Measurements from ENCODE around the gene LUZP1. TPM values are rescaled to one million over a fixed set of nuclear protein-coding genes. Genes with fewer than 3 reads are reported as not detected.
A peak's percentile ranks its signal among the peaks of the same experiment; 100 is the strongest.

LUZP1 gene
- total RNA-seq: 9.9 TPM

DNA sequence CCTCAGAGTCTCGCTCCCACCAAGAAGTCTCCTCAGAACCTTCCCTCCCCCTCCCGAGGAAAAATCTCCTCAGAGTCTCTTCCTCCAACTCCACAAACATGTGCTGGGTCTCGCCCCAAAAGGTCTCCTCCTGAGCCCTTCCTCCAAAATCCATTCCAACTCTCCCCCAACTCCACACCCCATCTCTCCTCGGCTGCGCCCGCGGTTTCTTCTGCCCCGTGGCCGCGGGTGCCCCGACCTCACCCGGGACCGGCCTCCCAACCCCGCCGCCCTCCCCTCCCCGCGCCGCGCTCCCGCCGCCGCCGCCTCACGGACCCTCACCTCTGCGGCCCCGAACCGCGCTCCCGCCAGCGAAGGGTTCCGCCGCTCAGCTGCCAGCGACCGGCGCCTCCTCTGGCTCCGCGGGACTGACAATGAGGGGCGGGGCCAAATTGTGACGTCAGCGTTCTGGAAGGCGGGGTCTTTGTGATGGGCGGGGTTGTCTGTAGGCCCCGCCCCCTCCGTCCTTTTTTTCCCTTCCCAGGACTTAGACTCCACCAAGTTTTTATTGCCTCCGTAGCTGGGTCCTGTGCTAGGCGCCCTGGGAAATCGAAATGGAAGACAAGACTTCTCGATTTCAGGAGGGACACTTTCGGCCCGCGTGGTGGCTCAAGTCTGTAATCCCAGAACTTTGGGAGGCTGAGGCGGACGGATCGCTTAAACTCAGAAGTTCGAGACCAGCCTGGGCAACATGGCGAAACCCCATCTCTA is at the start of gene LUZP1:
LUZP1 (minus strand) TSS at position 412 of the 750 bp plus-strand sequence.
- Histone ChIP-seq H3K9me3 (ENCODE audit: control insufficient read depth in 3 of 3, low read length in 3 of 3) (no peaks in the 10 kb centered on the region), H3K4me3 (ENCODE audit: low read length in 3 of 3) (peak within 1 kb of the TSS; percentile 78 to 90 (median 83)), H3K36me3 (ENCODE audit: control insufficient read depth in 3 of 3, insufficient read depth in 3 of 3, low read length in 3 of 3) (no peaks in the 10 kb centered on the region), H3K27me3 (ENCODE audit: control insufficient read depth in 3 of 3, insufficient read depth in 3 of 3, low read length in 3 of 3) (no peaks in the 10 kb centered on the region), H3K9ac (ENCODE audit: low read depth in 1 of 3, low read length in 3 of 3) (peak within 1 kb of the TSS; percentile 76 to 78 (median 76)), H3K4me1 (ENCODE audit: control insufficient read depth in 3 of 3, insufficient read depth in 3 of 3, low read length in 3 of 3) (peaks cover 10 to 14% (median 14%) of the 10 kb centered on the region in 3 donors), H3K27ac (ENCODE audit: low read depth, low read length) (peak within 1 kb of the TSS; percentile 85)

DNA sequence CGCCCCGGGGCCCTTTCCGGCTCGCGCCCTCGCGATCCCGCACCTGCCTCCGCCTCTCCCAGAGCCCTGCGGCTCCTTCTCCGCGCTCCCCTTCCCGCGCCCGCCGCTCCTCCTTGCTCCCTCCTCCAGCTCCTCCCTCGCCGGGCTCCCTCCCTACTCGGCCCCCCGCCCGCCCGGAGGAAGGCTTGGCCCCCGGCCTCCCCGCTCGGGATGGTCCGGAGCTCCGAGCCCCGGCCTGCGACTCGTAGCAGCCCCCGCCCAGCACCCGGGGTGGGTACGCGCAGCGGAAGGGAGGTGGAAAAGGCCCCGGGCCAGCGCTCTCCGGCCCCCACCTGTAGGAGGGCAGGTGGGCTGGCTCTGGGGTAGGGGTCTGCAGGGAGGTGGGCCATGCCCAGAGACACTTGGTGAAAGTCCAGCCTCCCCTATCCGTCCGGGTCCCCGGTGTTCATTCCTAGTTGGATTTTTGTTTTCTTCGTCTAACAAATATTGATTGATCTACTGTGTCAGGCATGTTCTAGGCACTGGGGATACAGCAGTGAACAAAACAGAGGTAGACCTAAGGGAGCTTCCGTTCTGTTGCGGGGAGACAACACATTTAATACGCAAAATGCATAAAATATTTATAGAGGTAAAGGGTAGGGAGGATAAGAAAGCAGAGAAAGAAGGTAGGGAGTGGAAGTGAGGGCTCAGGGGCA is 48.9 kb upstream of the LUZP1 start, which contains the start of gene HTR1D:
HTR1D (minus strand) TSS at position 82 of the 695 bp plus-strand sequence. CDS start 23,283 bp downstream, outside the sequence.
- Histone ChIP-seq H3K4me3 (ENCODE audit: low read length in 3 of 3) (peak within 1 kb of the TSS in 1 of 3 donors; percentile 35), H3K9me3 (ENCODE audit: control insufficient read depth in 3 of 3, low read length in 3 of 3) (no peaks in the 10 kb centered on the region), H3K9ac (ENCODE audit: low read depth in 1 of 3, low read length in 3 of 3) (no peak within 1 kb of the TSS), H3K27me3 (ENCODE audit: control insufficient read depth in 3 of 3, insufficient read depth in 3 of 3, low read length in 3 of 3) (peaks cover 37 to 48% (median 41%) of the 10 kb centered on the region in 3 donors), H3K4me1 (ENCODE audit: control insufficient read depth in 3 of 3, insufficient read depth in 3 of 3, low read length in 3 of 3) (peaks cover 0 to 7% (median 3%) of the 10 kb centered on the region in 3 donors), H3K36me3 (ENCODE audit: control insufficient read depth in 3 of 3, insufficient read depth in 3 of 3, low read length in 3 of 3) (no peaks in the 10 kb centered on the region), H3K27ac (ENCODE audit: low read depth, low read length) (no peak within 1 kb of the TSS)

DNA sequence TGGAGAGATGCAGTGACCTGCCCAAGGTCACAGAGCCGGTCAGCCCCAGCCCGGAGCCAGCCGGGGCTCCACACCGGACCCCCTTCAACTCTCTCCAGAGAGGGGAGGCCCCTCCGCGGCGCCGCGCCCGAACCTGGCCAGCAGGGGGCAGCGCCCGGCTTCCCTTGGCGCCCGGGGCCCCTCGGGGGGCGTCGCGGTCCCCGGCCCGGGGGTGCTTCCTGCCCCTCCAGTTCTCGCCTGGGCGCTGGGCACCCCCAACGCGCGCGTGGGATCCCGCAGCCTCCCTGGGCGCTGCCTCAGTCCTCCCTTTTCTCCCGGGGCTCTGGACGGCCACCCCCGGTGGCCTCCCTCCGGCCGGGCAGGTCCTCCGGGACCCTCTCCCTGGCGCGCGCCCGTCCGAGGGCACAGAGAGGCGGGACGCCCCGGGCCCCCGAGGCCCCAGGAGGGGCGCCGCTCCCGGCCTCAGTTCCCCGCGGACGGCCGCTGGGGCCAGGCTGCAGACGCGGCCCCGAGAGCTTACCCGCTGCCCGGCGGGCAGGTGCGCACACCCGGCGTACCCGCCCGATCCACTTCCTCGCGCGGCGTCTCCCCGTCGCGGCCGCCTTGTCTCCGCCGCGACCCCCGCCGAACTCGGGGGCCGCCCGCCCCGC is 48.2 kb upstream of the LUZP1 start:
- Histone ChIP-seq H3K9ac (ENCODE audit: low read depth in 1 of 3, low read length in 3 of 3) (no peak overlapping the region), H3K9me3 (ENCODE audit: control insufficient read depth in 3 of 3, low read length in 3 of 3) (no peaks in the 10 kb centered on the region), H3K27me3 (ENCODE audit: control insufficient read depth in 3 of 3, insufficient read depth in 3 of 3, low read length in 3 of 3) (peaks cover 43 to 52% (median 46%) of the 10 kb centered on the region in 3 donors), H3K27ac (ENCODE audit: low read depth, low read length) (no peak overlapping the region), H3K4me1 (ENCODE audit: control insufficient read depth in 3 of 3, insufficient read depth in 3 of 3, low read length in 3 of 3) (peaks cover 0 to 7% (median 3%) of the 10 kb centered on the region in 3 donors), H3K36me3 (ENCODE audit: control insufficient read depth in 3 of 3, insufficient read depth in 3 of 3, low read length in 3 of 3) (no peaks in the 10 kb centered on the region), H3K4me3 (ENCODE audit: low read length in 3 of 3) (peak overlapping the region in 1 of 3 donors; percentile 35)

DNA sequence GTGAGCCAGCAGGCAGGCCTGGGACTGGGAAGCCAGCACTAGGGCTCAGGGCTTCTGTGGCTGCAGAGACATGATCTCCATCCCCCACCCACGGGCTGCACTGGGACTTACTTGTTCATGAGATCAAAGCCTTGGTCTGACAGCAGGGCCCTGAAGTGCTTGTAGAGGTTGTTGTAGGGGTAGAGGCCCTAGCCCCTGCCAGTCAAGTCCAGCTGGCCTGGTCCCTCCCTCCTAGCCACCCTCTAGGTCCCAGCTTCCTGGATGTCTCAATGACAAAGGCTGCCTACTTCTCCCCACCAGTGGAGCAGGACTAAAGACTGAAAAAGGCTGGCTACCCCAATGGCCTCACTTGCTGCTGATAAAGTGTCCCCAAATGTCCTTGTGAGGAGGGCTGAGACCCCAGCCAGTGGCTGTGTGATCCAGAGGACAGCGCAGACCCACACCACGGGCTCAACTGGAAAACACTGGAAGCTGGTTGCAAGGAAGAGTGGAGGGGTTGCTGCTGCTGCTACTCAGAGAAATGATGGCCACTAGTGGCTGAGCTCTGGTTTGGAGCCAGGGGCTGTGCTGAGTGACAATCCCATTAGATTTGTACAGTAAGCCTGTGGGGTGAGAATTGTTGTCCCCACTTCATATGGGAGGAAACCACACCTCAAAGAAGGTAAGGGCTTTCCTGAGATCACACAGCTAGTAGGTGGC is 47.2 kb upstream of the LUZP1 start:
- Histone ChIP-seq H3K4me3 (ENCODE audit: low read length in 3 of 3) (no peak overlapping the region), H3K9ac (ENCODE audit: low read depth in 1 of 3, low read length in 3 of 3) (no peak overlapping the region), H3K4me1 (ENCODE audit: control insufficient read depth in 3 of 3, insufficient read depth in 3 of 3, low read length in 3 of 3) (peaks cover 0 to 7% (median 3%) of the 10 kb centered on the region in 3 donors), H3K27me3 (ENCODE audit: control insufficient read depth in 3 of 3, insufficient read depth in 3 of 3, low read length in 3 of 3) (peaks cover 44 to 50% (median 50%) of the 10 kb centered on the region in 3 donors), H3K9me3 (ENCODE audit: control insufficient read depth in 3 of 3, low read length in 3 of 3) (no peaks in the 10 kb centered on the region), H3K27ac (ENCODE audit: low read depth, low read length) (no peak overlapping the region), H3K36me3 (ENCODE audit: control insufficient read depth in 3 of 3, insufficient read depth in 3 of 3, low read length in 3 of 3) (no peaks in the 10 kb centered on the region)

DNA sequence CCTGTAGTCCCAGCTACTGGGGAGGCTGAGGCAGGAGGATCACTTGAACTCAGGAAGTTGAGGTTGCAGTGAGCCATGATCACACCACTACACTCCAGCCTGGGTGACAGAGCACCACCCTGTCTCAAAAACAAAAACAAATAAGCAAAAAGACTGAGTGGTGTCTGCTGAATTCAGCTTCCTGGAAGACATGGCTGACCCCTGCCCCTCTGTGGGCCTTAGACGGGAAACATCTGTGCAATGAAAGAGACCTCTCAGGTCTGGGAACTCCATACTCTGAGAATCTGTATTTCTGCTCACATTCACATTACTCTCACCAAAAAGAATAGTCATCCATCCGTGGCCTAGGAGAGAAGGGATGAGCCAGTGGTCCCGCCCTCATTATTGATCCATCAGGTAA is 46.6 kb upstream of the LUZP1 start:
- peaks cover 44 to 51% (median 49%) of the 10 kb centered on the region in 3 donors for H3K27me3 ChIP-seq (ENCODE audit: control insufficient read depth in 3 of 3, insufficient read depth in 3 of 3, low read length in 3 of 3)
- no peak overlapping the region for H3K27ac ChIP-seq (ENCODE audit: low read depth, low read length)

DNA sequence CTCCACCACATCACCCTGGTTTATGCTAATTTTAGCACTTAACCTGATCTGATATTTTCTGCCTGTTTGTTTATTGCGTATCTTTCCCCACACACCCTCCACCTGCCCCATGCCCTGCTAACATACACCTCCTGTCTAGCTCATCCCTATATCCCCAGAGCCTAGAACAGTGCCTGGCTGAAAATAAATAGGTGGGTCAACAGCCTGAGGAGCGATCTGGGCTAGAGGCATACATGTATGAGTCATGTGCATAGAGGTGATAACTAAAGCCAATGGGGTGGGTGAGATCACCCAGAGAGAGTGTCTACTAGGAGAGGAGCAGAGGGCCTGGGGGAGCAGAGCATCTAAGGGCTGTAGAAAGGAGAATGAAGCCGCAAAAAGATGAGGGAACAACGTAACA is 46.0 kb upstream of the LUZP1 start:
- peaks cover 44 to 51% (median 45%) of the 10 kb centered on the region in 3 donors for H3K27me3 ChIP-seq (ENCODE audit: control insufficient read depth in 3 of 3, insufficient read depth in 3 of 3, low read length in 3 of 3)
- H3K27ac ChIP-seq (ENCODE audit: low read depth, low read length): no peak overlapping the region
- H3K9me3 ChIP-seq (ENCODE audit: control insufficient read depth in 3 of 3, low read length in 3 of 3): no peaks in the 10 kb centered on the region
- H3K4me3 ChIP-seq (ENCODE audit: low read length in 3 of 3): no peak overlapping the region
- H3K36me3 ChIP-seq (ENCODE audit: control insufficient read depth in 3 of 3, insufficient read depth in 3 of 3, low read length in 3 of 3): no peaks in the 10 kb centered on the region
- no peak overlapping the region for H3K9ac ChIP-seq (ENCODE audit: low read depth in 1 of 3, low read length in 3 of 3)
- peaks cover 0 to 7% (median 3%) of the 10 kb centered on the region in 3 donors for H3K4me1 ChIP-seq (ENCODE audit: control insufficient read depth in 3 of 3, insufficient read depth in 3 of 3, low read length in 3 of 3)

More for the DNA sequence above, 46.6 kb upstream of the LUZP1 start:
- H3K4me3 ChIP-seq (ENCODE audit: low read length in 3 of 3): no peak overlapping the region
- no peaks in the 10 kb centered on the region for H3K36me3 ChIP-seq (ENCODE audit: control insufficient read depth in 3 of 3, insufficient read depth in 3 of 3, low read length in 3 of 3)
- H3K4me1 ChIP-seq (ENCODE audit: control insufficient read depth in 3 of 3, insufficient read depth in 3 of 3, low read length in 3 of 3): peaks cover 0 to 7% (median 3%) of the 10 kb centered on the region in 3 donors
- H3K9ac ChIP-seq (ENCODE audit: low read depth in 1 of 3, low read length in 3 of 3): no peak overlapping the region
- no peaks in the 10 kb centered on the region for H3K9me3 ChIP-seq (ENCODE audit: control insufficient read depth in 3 of 3, low read length in 3 of 3)

DNA sequence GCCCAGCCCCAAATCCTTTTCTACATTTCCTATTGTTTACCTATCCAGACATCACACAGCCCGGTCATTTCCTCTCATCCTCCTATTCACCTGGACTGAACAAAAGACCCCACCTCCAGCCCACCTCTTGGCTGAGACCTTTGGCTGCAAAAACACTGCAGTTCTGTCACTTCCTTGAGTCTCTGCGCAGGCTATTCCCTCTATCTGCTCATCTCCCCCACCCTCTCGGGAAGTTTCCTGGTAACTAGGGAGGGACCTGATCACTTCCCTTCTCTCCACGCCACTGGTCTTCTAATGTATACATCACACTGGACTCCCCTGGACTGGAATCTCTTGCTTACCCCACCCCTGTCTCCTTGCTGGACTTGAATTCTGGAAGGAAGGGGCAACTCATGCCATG is 43.3 kb upstream of the LUZP1 start:
- Histone ChIP-seq H3K36me3 (ENCODE audit: control insufficient read depth in 3 of 3, insufficient read depth in 3 of 3, low read length in 3 of 3) (no peaks in the 10 kb centered on the region), H3K27me3 (ENCODE audit: control insufficient read depth in 3 of 3, insufficient read depth in 3 of 3, low read length in 3 of 3) (peaks cover 24 to 41% (median 26%) of the 10 kb centered on the region in 3 donors), H3K9ac (ENCODE audit: low read depth in 1 of 3, low read length in 3 of 3) (no peak overlapping the region), H3K4me1 (ENCODE audit: control insufficient read depth in 3 of 3, insufficient read depth in 3 of 3, low read length in 3 of 3) (peaks cover 0 to 7% (median 3%) of the 10 kb centered on the region in 3 donors), H3K4me3 (ENCODE audit: low read length in 3 of 3) (no peak overlapping the region), H3K9me3 (ENCODE audit: control insufficient read depth in 3 of 3, low read length in 3 of 3) (no peaks in the 10 kb centered on the region), H3K27ac (ENCODE audit: low read depth, low read length) (no peak overlapping the region)

DNA sequence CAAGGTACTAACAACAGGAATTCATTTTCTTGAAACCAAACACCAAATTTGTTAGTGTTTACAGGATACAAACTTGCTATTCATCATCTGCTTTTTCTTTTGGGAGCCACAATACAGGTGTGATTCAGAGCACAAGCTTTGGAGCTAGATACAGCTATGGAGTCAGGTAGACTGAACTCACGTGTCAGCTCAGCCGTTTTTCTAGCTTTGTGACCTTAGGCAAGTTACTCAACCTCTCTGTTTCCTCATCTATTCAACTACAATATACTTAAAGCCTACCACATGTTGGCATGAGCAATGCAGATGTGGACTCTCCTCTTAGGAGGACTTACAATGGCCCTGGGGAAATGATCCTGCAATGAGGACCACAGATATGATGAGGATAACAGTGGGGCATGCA is 42.3 kb upstream of the LUZP1 start:
- no peaks in the 10 kb centered on the region for H3K9me3 ChIP-seq (ENCODE audit: control insufficient read depth in 3 of 3, low read length in 3 of 3)
- H3K4me1 ChIP-seq (ENCODE audit: control insufficient read depth in 3 of 3, insufficient read depth in 3 of 3, low read length in 3 of 3): peaks cover 0 to 7% (median 3%) of the 10 kb centered on the region in 3 donors
- no peaks in the 10 kb centered on the region for H3K36me3 ChIP-seq (ENCODE audit: control insufficient read depth in 3 of 3, insufficient read depth in 3 of 3, low read length in 3 of 3)
- H3K27me3 ChIP-seq (ENCODE audit: control insufficient read depth in 3 of 3, insufficient read depth in 3 of 3, low read length in 3 of 3): peaks cover 14 to 35% (median 16%) of the 10 kb centered on the region in 3 donors
- H3K27ac ChIP-seq (ENCODE audit: low read depth, low read length): no peak overlapping the region
- H3K4me3 ChIP-seq (ENCODE audit: low read length in 3 of 3): no peak overlapping the region
- H3K9ac ChIP-seq (ENCODE audit: low read depth in 1 of 3, low read length in 3 of 3): no peak overlapping the region

DNA sequence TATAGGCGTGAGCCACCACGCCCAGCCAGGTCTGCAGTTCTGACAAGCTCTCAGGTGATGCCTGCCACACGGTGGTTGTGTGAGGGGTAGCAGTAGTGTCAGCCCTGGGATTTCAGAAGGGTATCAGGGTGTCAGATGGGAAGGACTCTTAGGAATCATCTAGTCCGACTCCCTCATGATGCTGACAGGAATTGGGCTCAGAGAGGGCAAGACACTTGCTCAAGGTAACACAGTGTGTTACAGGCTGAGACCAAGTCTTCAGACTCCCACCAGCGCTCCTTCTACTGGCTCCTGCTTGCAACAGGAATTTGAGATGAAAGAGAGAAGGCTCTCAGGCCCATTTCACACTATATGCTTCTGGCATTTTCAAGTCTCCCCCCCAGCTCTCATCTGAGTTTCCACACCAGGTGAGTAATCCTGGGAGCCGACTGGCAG is 41.7 kb upstream of the LUZP1 start:
- H3K27ac ChIP-seq (ENCODE audit: low read depth, low read length): no peak overlapping the region
- H3K9me3 ChIP-seq (ENCODE audit: control insufficient read depth in 3 of 3, low read length in 3 of 3): no peaks in the 10 kb centered on the region
- peaks cover 0 to 7% (median 3%) of the 10 kb centered on the region in 3 donors for H3K4me1 ChIP-seq (ENCODE audit: control insufficient read depth in 3 of 3, insufficient read depth in 3 of 3, low read length in 3 of 3)
- no peak overlapping the region for H3K9ac ChIP-seq (ENCODE audit: low read depth in 1 of 3, low read length in 3 of 3)
- peaks cover 9 to 29% (median 11%) of the 10 kb centered on the region in 3 donors for H3K27me3 ChIP-seq (ENCODE audit: control insufficient read depth in 3 of 3, insufficient read depth in 3 of 3, low read length in 3 of 3)
- H3K4me3 ChIP-seq (ENCODE audit: low read length in 3 of 3): no peak overlapping the region
- H3K36me3 ChIP-seq (ENCODE audit: control insufficient read depth in 3 of 3, insufficient read depth in 3 of 3, low read length in 3 of 3): no peaks in the 10 kb centered on the region
